ENCODE results near the gene ZNF396.
A peak's percentile ranks its signal among the peaks of the same experiment; 100 is the strongest.

DNA sequence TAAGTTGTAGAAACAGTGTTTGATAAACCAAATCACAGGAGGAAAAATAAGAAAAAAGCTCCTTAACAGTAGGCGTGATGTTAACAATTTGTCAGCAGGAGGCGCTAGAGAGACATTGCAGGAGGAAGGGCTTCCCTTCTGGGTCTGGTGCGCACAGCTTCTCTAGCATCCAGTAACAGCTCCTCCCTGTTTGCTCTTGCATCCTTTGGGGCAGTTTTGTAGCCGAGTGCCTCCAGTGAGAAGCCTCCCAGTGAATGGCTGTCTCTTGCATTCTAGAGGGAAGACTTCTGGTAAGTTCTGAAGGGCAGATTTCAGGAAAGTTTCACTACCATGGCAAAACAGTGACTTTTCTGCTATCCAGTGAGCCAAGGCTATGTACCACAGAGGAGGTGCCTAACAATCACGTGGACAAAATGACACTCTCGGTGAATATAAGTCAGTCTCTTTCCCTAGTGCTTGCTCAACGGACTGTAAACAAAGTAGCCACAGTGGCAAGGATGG lies 9.5 kb upstream of the ZNF396 start:
- no peak for TF ChIP-seq POLR2A (IDR thresholded peaks at IDR 0.05)
- TF ChIP-seq, protein P1, sequence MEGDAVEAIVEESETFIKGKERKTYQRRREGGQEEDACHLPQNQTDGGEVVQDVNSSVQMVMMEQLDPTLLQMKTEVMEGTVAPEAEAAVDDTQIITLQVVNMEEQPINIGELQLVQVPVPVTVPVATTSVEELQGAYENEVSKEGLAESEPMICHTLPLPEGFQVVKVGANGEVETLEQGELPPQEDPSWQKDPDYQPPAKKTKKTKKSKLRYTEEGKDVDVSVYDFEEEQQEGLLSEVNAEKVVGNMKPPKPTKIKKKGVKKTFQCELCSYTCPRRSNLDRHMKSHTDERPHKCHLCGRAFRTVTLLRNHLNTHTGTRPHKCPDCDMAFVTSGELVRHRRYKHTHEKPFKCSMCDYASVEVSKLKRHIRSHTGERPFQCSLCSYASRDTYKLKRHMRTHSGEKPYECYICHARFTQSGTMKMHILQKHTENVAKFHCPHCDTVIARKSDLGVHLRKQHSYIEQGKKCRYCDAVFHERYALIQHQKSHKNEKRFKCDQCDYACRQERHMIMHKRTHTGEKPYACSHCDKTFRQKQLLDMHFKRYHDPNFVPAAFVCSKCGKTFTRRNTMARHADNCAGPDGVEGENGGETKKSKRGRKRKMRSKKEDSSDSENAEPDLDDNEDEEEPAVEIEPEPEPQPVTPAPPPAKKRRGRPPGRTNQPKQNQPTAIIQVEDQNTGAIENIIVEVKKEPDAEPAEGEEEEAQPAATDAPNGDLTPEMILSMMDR (IDR thresholded peaks at IDR 0.05) = peak; percentile 86 to 99 (median 92)

Measured in heart left ventricle (tissue), 13 donors.